HEK293 (cell line): Measurements from ENCODE around the gene VOPP1.

Experiments used
- CTCF ChIP-seq: fragments of 450-650 bp; formaldehyde crosslinking; IDR thresholded peaks from 2 replicates; pipeline ENCODE4 v1.5.1; 2016; ENCODE audit warnings: missing biosample characterization, missing genetic modification characterization
- FEZF1 ChIP-seq: fragments of 450-650 bp; formaldehyde crosslinking; IDR thresholded peaks from 2 replicates; pipeline ENCODE4 v1.5.1; 2016; ENCODE audit warnings: missing biosample characterization, missing genetic modification characterization
- GFI1B ChIP-seq: fragments of 450-650 bp; formaldehyde crosslinking; IDR thresholded peaks from 2 replicates; pipeline ENCODE4 v1.5.1; 2016; ENCODE audit warnings: missing biosample characterization, missing genetic modification characterization
- KLF9 ChIP-seq: fragments of 450-650 bp; formaldehyde crosslinking; IDR thresholded peaks from 2 replicates; pipeline ENCODE4 v1.5.1; 2016; ENCODE audit warnings: missing biosample characterization, missing genetic modification characterization, low read depth
- PRDM4 ChIP-seq: fragments of 450-650 bp; formaldehyde crosslinking; IDR thresholded peaks from 2 replicates; pipeline ENCODE4 v1.5.1; 2017; ENCODE audit warnings: missing biosample characterization, missing genetic modification characterization
- YY1 ChIP-seq: fragments of 450-650 bp; formaldehyde crosslinking; IDR thresholded peaks from 2 replicates; pipeline ENCODE4 v1.5.1; 2018; ENCODE audit warnings: missing biosample characterization, missing genetic modification characterization
- ZNF174 ChIP-seq: fragments of 450-650 bp; formaldehyde crosslinking; IDR thresholded peaks from 2 replicates; pipeline ENCODE4 v1.5.0; 2017; ENCODE audit warnings: missing biosample characterization, mild to moderate bottlenecking, missing genetic modification characterization
- ZNF473 ChIP-seq: fragments of 450-650 bp; formaldehyde crosslinking; IDR thresholded peaks from 2 replicates; pipeline ENCODE4 v1.5.1; 2017; ENCODE audit warnings: missing biosample characterization, missing genetic modification characterization
- ZSCAN5A ChIP-seq: fragments of 450-650 bp; formaldehyde crosslinking; IDR thresholded peaks from 2 replicates; pipeline ENCODE4 v1.5.1; 2016; ENCODE audit warnings: missing biosample characterization, missing genetic modification characterization

- TF ChIP-seq ZNF473 (tag by site-specific recombination) = no peak
- TF ChIP-seq YY1 (tag by site-specific recombination) = no peak
- no peak for TF ChIP-seq ZNF174 (tag by site-specific recombination)
- TF ChIP-seq CTCF = no peak
- TF ChIP-seq GFI1B (tag by site-specific recombination) = no peak
- TF ChIP-seq KLF9 = no peak
- no peak for TF ChIP-seq PRDM4 (tag by site-specific recombination)
- no peak for TF ChIP-seq FEZF1 (tag by site-specific recombination)
- no peak for TF ChIP-seq ZSCAN5A (tag by site-specific recombination)
Observed at GRCh38 chr7:55553024-55553345, 19.3 kb downstream of the VOPP1 start.
